T-helper 1 cell treated with Interleukin-12 subunit alpha and Interleukin-12 subunit beta and Interleukin-4 antibody, amounts not matched to agents 30 ng/mL and 1 ng/mL, for 36 hours (primary cell): ENCODE results near the gene LRRTM4. TPM values are rescaled to one million over a fixed set of nuclear protein-coding genes. Genes with fewer than 3 reads are reported as not detected.
"Not testable (repeated sequence)": the region's sequence is repeated elsewhere in the genome, so short reads cannot be mapped to it uniquely, and the experiment has no call there.

Experiments used
- intact Hi-C: fragments of 100-400 bp; cut with micrococcal nuclease; formaldehyde crosslinking; loops from one replicate; pipeline ENCODE4 v1.15.1; 2024
- total RNA-seq: library from RNA; stranded (reverse); gene quantifications from 2 replicates; pipeline ENCODE4 v1.2.3, GENCODE V29; 2022

LRRTM4 gene
- total RNA-seq, 1 donor from 2014 or later: not detected

DNA sequence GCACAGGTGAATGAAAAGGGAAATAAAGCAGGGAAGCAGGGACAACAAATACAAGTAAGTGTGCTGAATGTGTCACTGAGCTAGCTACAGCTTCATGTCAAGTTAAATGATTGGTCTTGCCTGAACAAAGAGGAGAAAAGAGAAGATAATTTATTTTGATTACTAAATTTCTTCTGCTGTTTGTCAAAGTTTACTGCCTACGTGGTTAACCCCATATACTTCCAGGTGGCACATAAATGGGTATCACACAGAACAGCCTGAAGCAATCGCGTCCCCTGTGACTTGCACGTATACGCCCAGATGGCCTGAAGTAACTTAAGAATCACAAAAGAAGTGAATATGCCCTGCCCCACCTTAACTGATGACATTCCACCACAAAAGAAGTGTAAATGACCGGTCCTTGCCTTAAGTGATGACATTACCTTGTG lies 434.2 kb downstream of the LRRTM4 start:
- intact Hi-C loops: no loop called here

DNA sequence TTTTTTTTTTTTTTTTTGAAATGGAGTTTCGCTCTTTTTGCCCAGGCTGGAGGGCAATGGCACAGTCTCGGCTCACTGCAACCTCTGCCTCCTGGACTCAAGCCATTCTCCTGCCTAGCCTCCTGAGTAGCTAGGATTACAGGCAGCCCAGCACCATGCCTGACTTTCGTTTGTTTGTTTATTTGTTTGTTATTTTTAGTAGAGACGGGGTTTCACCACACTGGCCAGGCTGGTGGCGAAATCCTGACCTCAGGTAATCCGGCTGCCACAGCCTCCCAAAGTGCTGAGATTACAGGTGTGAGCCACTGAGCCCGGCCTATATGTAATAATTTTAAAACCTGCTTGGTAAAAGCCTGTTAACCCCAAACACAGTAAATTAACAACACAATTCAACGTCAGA lies 435.7 kb downstream of the LRRTM4 start:
- intact Hi-C loops: no loop called here

DNA sequence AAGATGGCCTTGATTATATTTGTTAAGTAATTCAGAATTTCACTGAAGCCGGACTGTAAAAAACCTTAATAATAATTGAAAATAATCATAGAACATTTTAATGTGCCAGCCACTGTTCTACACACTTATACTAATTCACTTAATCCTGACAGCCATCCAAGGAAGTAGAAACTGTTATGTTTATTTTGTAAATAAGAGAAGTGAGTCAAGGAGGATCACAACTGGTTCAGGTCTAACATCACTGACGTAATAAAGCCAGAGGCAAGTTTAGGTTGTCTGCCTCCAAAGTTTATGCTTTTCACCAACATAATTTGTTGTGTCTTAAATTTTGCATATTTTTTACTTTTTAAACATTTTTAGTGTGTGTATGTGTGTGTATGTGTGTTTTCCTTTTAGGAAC lies 436.1 kb downstream of the LRRTM4 start:
- intact Hi-C loops: no loop called here

DNA sequence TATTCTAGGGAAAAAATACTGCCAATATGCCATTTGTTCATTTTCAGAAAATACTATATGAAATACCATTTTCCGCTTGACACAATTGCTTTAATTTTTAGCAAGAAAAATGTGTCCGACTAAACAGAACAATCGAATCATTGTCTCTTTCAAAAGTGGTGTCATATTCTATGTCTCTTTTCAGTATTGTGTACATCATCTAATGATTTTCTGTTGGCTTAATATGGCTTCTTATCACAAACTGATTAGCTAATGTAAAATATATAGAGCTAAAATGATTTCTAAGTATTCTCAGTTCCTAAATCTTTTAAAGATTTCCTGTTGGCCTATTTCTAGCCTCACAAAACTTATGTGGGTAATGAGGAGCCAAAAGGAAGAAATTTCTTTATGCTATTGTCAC lies 436.6 kb downstream of the LRRTM4 start:
- intact Hi-C loops: no loop called here

DNA sequence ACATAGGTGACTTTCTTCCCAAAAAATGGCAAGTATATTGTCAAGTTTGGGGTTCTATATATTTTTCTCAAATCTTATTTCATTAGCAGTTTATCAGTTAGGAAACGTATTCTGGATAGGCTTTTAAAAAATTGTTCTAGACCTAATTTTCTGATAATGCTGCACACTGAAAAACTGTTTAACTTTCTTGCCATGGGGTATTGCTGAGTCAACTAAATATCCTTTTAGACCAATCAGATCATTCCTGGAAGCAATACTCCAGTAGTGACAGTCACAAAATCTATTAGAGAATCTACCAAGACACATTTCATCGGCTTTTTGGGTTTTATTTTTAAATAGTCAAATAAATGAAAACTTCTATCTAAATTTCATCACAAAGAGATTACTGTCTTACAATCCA lies 440.6 kb downstream of the LRRTM4 start:
- intact Hi-C loops: no loop called here

DNA sequence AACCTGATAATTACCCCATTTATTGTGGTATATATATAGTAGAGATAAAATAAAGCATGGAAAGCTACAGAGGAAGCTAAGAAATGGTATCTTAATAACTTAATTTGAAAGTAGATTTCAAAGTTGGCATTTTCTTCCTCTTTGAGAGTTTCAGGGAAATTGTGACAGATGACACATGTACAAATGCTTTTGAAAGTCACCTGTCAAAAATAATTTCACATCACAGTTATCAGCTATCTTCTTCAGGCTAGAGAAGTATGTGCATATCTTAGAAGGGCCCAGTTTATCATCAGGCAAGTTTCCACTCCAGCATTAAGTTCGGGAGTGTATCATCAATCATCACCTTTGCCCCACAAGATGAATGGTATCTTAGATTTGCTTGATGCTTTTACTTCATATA lies 457.9 kb downstream of the LRRTM4 start:
- intact Hi-C loops: no loop called here

DNA sequence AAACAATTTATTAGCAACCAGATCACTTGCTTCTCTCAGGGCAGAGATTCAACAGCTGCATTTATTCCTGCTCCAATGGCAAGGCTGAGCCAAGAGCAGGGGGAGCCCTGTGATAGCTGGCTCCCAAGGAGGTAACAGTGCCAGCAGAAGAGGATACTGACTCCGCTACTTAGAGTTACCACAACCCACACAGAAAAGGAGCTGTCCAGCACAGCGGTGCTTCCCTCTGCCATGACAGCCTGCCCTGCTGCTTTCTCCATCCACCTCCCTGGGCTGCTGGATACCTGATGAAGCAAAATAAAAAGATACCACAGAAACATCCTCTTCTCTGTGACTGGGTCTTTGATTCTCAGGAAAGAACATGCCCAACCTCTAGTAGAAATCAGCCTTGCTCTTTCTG lies 467.2 kb downstream of the LRRTM4 start:
- intact Hi-C loops: no loop called here

DNA sequence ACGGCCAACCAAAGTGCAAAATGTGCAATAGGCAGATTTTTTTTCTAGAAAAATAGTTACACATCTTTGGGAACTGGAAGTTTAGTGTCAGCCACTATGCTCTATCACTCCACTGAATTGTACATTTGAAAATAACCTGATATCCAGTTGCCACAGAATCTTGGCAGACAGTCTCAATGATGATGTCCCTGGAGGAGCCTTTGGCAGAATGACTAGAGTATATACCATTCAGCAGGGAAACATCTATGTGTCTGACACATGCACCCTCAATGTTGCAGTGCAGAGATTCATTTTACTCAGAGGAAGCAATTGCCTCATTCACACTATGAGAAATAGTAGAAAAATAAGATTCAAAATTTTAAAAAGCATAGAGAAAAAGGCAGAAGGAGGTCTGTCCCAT lies 475.8 kb downstream of the LRRTM4 start:
- intact Hi-C loops: no loop called here

DNA sequence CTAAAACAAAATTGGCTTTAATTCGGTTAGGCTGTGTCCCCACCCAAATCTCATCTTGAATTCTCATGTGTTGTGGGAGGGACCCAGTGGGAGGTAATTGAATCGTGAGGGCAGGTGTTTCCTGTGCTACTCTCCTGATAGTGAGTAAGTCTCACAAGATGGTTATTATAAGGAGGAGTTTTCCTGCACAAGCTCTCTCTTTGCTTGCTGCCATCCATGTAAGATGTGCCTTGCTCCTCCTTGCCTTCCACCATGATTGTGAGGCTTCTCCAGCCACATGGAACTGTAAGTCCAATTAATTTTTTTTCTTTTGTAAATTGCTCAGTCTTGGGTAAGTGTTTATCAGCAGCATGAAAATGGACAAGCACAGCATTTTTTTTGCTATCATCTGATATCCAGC lies 476.7 kb downstream of the LRRTM4 start:
- intact Hi-C loops: not testable (repeated sequence)

DNA sequence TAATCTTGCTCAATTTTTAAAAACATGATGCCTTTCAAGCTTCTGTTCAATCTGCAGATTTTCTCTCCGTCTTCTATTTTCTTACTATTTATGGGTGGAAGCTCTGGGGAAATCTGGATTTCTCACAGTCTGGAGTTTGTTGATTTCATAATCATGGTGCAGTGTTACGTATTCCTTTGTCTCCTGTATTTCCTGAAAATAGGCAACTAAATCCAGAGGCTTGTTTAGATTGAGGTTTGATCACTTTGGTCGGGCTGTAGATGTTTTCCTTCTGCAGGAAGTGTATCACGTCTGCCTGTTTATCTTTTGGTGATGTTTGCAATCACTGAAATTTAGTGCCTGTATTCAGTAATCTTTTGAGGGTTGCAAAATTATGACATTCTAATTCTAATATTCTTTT lies 487.7 kb downstream of the LRRTM4 start:
- intact Hi-C loops: no loop called here

DNA sequence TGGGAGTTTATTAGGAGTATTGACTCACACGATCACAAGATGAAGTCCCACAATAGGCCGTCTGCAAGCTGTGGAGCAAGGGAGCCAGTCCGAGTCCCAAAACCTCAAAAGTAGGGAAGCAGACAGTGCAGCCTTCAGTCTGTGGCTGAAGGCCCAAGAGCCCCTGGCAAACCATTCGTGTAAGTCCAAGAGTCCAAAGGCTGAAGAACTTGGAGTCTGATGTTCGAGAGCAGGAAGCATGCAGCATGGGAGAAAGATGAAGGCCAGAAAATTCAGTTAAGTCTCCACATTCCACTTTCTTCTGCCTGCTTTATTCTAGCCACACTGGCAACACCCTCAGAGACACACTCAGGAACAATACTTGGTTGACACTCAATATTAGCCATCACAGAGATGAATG lies 492.9 kb downstream of the LRRTM4 start:
- intact Hi-C loops: not testable (repeated sequence)

DNA sequence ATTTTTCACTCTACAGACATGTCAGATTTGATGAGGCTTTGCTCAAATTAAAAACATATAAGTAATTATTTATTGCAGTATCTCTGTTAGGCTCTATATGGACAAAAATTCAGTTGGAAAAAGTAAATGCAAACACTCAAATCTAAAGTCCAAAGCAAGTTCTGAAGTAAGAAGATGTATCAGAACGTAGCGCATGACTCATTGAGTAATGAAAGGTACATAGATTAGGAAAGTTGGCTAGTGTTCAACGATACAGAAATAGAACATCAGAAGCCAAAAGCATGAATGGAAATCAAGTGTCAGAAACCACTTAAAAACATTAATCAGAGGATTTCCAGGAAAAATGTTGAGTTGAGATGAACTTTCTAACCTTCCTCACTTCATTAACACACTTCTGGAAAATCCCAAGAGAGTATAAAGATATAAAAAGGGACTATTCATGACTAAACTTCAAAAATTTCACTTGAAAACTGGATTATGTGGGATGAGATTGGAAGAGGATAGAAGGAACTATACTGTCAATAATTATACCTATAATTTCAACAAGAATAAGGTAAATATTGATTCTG lies 494.1 kb downstream of the LRRTM4 start:
- intact Hi-C loops: no loop called here

DNA sequence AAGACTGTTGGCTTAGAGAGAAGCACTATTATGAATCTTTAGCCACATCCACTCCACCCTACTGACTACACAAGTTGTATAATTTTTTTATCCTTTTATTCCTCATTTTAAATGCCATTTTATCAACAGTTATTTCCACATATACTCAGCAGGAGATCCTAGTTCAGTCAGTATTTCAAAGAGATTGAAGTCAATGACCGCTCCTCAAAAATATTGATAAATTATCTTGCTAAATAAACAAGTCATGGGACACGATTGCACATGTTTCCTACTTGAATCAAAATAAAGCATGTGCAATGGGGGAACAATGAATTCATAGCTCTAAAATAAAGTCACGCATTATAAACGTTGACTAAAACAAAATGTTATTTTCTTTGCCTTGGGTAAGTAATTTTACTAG lies 496.5 kb downstream of the LRRTM4 start:
- intact Hi-C loops: no loop called here

DNA sequence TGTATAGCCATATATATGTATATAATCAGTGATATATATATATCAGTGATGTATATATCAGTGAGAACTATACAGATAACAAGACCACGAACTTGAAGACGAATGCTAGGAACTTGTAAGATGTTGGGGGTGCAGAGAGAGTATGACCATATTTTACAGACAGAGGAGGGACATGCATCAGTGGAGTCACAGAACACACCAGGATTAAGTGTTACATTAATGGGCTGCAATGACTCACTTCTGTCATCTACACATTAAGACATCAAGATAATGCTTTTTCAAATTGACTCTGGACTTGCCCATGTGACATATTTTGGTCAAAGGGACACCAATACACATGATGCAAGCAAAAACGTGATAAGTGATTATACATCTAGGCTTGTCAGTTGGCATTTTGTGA lies 501.0 kb downstream of the LRRTM4 start:
- intact Hi-C loops: no loop called here

DNA sequence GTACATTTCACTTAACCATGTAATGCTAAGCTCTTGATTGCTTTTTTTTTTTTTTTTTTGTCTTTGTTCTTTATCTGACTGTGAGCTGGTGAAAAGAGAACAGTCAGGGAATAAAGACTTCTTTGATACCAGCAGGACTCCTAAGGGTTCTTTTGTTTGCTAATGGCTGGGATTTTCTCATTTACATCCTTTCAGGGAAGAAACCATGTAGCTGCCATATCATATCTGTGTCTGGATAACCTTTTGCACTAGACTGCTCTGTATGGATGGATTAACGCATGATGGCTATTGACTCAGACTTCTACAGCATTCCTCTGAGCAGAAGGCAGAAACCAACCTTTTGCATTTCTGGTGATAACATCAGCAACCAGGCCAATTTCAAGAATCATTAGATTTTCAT lies 504.0 kb downstream of the LRRTM4 start:
- intact Hi-C loops: no loop called here

DNA sequence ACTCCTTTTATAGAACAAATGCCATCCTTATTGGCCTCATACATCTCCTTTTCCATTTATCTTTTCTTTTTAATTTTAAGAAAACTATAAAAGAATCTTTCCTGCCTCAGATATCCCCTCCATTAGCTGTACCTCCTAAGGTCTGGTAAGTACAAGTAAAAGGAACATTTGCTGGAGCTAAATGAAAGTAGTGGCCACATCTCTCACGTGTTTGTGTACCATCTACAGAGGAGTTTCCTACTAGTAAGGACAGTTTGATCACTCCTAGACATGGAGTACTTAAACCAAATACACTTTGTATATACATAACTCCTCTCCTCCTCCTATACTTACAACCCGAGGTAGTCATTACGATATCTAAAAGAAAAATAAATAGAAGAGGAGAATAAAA lies 504.8 kb downstream of the LRRTM4 start:
- intact Hi-C loops: no loop called here

DNA sequence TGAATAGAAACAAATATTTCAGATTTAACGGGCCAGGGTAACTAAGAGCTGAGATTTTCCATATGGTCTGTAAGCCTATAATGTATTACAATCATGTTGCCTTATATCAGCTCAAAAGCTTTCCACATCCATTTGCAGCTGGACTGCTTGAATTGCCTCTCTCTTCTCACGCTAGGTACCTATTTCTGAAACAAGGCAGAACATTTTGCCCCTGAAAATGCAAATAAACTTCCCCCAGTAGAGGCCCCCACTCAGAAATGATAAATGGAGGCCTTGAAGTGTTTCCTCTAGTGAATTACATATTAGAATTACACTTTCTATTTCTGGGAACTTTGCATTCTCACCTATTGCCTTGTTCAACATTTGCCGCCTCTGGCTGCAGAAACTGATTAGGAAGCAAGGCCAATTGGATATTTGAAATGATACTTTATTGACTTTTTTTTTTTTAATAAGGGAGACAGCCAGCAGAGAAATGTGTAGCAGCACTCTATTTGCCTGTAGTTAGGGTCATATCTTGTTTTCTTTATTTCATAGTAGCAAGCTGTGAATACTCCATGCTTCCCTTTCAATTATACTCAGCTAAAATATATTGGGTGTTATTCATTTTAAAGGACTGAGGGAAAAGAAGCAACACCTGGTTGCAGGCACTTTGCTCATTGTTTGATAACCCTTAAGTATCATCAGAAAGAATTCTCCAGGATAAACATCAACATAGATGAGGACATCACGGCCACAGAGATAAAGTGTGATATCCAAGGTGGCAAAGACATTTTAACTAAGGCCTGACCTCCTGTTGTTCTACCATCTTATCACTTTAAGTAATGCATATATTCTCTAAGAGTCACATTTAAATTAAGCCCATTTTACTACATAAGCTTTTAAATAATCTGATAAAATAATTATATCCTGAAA lies 505.5 kb downstream of the LRRTM4 start:
- intact Hi-C loops: no loop called here

DNA sequence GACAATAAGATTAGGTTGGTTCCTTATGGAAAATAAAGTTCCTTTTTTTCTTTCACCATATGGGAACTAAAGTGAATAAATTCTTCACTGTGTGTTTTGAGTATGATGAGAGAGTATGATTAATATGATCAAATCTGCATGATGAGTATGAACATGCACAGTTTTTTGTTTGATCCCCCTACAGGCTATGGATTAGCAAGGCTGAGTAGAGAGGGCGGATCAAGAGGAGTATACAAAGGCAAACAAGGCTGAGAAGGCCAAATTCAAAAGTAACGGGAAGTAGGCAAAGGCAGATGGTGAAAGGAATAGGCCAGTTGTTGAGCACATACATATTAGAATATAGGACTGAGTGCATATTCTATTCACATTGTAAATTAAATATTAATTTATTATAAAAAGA lies 508.2 kb downstream of the LRRTM4 start:
- intact Hi-C loops: no loop called here

DNA sequence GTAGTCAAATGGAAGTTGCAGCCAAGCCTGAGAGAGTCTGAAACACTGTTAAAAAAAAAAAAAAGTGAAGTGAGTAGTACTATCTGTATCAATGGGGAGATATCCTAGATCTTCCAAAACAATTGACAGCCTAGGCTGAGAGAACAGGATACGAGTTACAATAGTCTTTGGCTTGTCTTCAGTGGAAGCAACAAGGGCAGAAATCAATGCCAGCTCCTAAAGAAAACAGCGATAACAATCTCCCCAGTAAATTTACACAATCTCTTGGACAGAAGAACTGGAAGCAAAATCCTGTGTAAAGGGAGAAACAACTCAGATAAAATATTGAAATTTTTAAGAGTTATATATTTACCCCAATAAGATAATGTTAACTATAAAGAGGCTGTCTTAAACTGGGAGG lies 508.7 kb downstream of the LRRTM4 start:
- intact Hi-C loops: no loop called here

DNA sequence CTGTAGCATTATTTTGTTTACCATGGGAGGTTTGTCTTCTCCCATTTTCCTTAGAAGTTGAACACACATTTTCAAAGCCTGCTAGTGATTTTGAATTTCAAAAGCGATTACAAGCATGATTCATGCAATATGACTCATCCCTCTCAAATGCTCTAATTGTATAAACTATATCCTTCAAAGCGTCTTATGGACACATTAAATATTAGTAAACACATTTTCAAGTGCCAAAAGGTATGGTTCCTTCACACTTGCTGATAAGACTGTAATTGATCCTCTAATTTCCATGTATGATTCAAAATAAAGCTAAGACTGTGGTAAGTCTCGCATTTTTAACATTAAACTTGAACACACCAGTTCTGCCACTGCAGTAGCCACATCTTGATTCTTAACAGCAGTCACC lies 512.9 kb downstream of the LRRTM4 start:
- intact Hi-C loops: no loop called here

DNA sequence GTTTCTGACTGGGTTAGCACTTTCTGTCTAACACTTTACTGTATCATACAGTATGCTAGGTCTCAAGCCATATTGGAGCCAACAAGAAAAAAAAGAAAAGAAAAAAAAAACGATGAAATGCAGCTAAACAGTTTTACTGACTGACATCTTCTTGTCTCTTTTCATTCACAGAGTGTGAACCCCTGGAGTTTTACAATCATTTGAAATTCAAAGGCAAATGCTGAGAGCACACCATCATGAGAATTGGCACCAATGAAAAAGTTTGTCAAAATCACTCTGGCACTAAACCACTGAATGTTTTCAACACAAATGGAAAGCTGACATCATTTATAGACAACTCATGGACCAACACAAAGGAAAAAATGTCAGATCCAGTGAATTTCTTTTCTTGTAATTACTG lies 513.3 kb downstream of the LRRTM4 start:
- intact Hi-C loops: no loop called here

DNA sequence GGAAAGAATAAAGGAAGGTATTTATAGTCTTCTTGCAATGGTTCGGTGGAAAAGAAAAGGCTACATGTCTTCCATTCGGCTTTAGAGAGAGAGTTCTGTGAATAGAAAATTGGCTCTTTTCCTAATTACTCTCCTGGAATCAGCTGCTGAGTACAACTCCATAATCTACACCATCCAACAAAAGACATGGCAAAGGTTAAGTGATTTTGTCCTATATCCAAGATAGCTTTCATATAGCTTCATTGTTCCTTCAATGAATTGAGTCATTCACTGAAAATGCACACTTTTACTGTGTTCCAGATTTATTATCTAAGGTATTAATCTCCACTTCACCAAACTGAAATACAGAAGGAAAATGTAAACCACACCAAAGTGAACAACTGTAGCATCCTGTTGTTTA lies 514.5 kb downstream of the LRRTM4 start:
- intact Hi-C loops: no loop called here

DNA sequence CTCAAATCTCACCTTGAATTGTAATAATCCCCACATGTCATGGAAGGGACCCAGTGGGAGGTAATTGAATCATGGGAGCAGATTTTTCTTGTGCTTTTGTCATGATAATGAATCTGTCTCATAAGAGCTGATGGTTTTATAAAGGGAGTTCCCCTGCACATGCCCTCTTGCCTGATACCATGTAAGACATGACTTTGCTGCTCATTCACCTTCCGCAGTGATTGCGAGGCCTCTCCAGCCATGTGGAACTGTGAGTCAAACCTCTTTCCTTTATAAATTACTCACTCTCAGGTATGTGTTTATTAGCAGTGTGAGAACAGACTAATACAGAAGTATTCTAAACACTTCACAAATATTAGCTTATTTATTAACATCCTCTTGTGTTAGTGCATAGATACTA lies 516.7 kb downstream of the LRRTM4 start:
- intact Hi-C loops: no loop called here
